Type B pancreatic cell (in vitro differentiated cells): ENCODE measurements around the gene RNU6-8. TPM values are rescaled to one million over a fixed set of nuclear protein-coding genes. Genes with fewer than 3 reads are reported as not detected.
A peak's percentile ranks its signal among the peaks of the same experiment; 100 is the strongest.

Experiments
- DNase-seq: peaks from one replicate; pipeline ENCODE4 v3.0.0; 2021; ENCODE audit warnings: mixed read lengths; ENCODE audit not compliant: unreplicated experiment; ENCODE audit errors: extremely low spot score
- H3K27ac Mint-ChIP-seq: 2 replicates; pipeline ENCODE4 v1.8.0; 2021; ENCODE audit warnings: mild to moderate bottlenecking, mixed read lengths
- H3K27me3 Mint-ChIP-seq: 2 replicates; pipeline ENCODE4 v1.8.0; 2021; ENCODE audit warnings: mixed read lengths
- H3K36me3 Mint-ChIP-seq: 2 replicates; pipeline ENCODE4 v1.8.0; 2021; ENCODE audit warnings: mixed read lengths
- H3K4me1 Mint-ChIP-seq: one replicate; pipeline ENCODE4 v1.8.0; 2021; ENCODE audit warnings: mixed read lengths; ENCODE audit not compliant: unreplicated experiment
- H3K4me3 Mint-ChIP-seq: 2 replicates; pipeline ENCODE4 v1.8.0; 2021; ENCODE audit warnings: mild to moderate bottlenecking, mixed read lengths
- H3K9me3 Mint-ChIP-seq: 2 replicates; pipeline ENCODE4 v1.8.0; 2021; ENCODE audit warnings: mixed read lengths
- long read RNA-seq: library from polyadenylated mRNA; unstranded; transcript quantifications from one replicate; pipeline ENCODE4 v2.0.0, GENCODE V29; 2020
- total RNA-seq: library from RNA; stranded (reverse); gene quantifications from 2 replicates; pipeline ENCODE4 v1.2.1, GENCODE V29; 2021; ENCODE audit warnings: low replicate concordance
- TF ChIP-seq, protein P1 (sequence below): fragments of 200-600 bp; sonication (generic); conservative IDR thresholded peaks from 2 replicates; pipeline ENCODE4 v1.5.0; 2021; ENCODE audit warnings: antibody characterized with exemption, mild to moderate bottlenecking

The RNU6-8 gene
- not detected in 2 replicates for total RNA-seq
- long read RNA-seq, result 0 reads

DNA sequence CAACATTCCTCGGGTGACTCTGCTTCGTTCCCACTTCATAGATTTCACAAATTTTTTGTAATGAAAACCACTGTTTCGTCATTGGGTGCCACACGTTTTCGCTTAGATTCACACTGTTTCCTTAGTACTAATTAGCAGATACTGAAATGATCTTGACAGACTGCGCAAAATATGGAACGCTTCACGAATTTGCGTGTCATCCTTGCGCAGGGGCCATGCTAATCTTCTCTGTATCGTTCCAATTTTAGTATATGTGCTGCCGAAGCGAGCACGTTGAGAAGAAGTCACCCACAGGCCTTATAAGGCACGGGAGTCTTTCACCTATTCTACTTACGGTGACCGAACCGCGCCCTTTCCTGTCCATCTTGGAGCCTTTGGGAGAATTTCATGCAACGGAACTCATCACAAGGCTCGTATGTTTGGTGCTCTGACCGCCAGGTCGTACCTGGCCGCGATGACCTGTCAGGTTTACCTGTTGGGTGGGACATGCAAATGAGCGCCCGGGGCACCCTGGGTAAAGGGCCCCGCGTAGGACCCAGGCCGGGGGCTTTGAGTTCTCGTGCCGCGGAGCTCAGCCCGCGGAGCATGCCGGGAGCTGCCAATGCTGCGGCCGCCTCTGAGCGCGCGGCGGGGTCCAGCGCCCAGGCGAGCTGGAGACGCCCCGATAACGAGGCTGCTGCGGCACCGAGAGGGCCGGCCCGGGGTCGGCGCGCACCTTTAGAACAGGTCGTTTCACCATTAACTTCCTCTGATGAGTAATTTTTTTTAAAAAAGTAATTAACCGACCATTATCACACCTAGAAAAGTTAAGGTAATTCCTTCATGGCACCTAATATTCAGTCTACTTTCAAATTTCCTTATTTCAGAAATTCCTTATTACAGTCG, at the start of gene RNU6-8:
TSS of gene RNU6-8 (minus strand) at position 272 of the 885 bp plus-strand sequence.
- Mint-ChIP-seq H3K27ac (peak within 1 kb of the TSS; percentile 99), H3K9me3 (no peaks in the 10 kb centered on the region), H3K27me3 (peaks cover 8% of the 10 kb centered on the region), H3K4me1 (peaks cover 3% of the 10 kb centered on the region), H3K36me3 (no peaks in the 10 kb centered on the region), H3K4me3 (peak within 1 kb of the TSS; percentile 94)
- TF ChIP-seq, protein P1, sequence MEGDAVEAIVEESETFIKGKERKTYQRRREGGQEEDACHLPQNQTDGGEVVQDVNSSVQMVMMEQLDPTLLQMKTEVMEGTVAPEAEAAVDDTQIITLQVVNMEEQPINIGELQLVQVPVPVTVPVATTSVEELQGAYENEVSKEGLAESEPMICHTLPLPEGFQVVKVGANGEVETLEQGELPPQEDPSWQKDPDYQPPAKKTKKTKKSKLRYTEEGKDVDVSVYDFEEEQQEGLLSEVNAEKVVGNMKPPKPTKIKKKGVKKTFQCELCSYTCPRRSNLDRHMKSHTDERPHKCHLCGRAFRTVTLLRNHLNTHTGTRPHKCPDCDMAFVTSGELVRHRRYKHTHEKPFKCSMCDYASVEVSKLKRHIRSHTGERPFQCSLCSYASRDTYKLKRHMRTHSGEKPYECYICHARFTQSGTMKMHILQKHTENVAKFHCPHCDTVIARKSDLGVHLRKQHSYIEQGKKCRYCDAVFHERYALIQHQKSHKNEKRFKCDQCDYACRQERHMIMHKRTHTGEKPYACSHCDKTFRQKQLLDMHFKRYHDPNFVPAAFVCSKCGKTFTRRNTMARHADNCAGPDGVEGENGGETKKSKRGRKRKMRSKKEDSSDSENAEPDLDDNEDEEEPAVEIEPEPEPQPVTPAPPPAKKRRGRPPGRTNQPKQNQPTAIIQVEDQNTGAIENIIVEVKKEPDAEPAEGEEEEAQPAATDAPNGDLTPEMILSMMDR, result no peak
- peak; percentile 93 for DNase-seq

DNA sequence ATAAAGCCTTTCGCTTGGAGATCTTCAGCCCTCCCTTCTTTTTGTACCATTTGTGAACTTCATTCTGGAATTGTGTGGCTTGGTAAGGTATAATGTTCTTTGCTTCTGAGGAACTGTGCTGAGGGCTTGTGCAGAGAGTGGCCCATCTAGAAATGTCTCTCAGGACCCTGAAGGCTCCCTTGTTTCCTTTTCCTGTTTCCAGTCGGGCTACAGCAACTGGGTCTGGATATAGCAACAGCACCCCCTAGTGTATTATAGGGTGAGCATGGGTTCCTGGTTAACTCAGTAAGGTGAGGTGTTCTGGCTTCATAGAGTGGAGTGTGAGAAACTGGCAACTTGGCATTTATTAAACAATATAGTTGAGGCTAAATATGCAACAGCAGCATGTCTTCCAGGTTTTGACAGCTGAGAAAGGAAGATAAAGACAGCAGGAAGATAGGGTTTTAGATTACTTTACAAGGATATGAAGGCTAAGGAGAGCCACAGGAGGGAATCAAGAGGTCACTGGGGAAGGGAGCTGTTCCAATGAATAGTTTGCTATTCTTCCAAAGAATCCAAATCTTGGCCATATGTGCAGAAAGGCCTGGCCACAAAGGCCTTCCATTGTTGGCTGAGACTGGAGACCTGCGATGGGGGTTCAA, 49.1 kb upstream of the RNU6-8 start:
- no peak for DNase-seq
- no peaks in the 10 kb centered on the region for H3K9me3 Mint-ChIP-seq
- H3K4me1 Mint-ChIP-seq, result peaks cover 3% of the 10 kb centered on the region

DNA sequence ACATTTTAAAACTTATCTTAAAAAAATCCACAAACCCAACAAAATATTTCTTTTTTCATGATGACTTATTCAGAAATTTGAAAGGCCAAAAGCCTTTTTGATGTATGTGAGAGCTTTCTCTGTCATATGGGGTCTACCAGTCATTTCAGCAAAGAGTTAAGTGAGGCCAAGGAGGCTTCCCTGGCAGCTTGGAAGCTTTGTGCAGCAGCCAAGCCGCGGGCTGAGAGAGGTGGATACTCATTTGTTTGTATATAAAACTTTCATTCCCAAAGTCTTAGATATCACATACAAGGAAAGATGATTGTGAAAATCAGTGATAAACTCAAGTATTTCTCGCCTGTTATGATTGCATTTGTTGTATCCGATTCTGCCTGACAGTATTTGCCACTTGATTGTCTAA, 48.5 kb upstream of the RNU6-8 start:
- Mint-ChIP-seq H3K9me3 (no peaks in the 10 kb centered on the region), H3K4me1 (peaks cover 3% of the 10 kb centered on the region), H3K27me3 (no peaks in the 10 kb centered on the region), H3K4me3 (no peak overlapping the region), H3K27ac (no peak overlapping the region), H3K36me3 (no peaks in the 10 kb centered on the region)
- TF ChIP-seq, protein P1, result no peak
- DNase-seq, result no peak

More for the DNA sequence above, 49.1 kb upstream of the RNU6-8 start:
- Mint-ChIP-seq H3K27me3 (no peaks in the 10 kb centered on the region), H3K4me3 (no peak overlapping the region), H3K36me3 (no peaks in the 10 kb centered on the region), H3K27ac (no peak overlapping the region)
- TF ChIP-seq, protein P1, result peak; percentile 90

DNA sequence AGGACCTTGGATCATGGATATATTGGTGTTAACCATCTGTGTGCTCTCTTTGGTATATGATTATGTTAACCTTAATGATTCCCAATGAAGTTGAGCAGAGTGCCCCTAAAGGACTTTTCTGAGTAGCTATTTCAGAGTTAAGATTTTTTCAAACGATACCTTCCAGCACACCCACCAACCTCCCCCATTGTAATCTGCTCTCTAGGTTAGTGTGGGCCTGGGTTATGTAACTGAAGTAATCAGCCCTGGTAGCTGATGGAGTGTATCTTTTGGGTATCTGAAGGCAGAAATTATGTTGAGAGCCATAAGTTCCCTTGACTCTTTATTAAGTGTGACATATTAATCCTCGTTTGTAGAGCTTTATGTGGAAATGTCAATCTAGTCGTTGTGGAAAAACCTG, 47.6 kb upstream of the RNU6-8 start:
- H3K4me3 Mint-ChIP-seq, result no peak overlapping the region
- no peaks in the 10 kb centered on the region for H3K36me3 Mint-ChIP-seq
- H3K9me3 Mint-ChIP-seq, result no peaks in the 10 kb centered on the region
- TF ChIP-seq, protein P1, result no peak
- no peaks in the 10 kb centered on the region for H3K27me3 Mint-ChIP-seq
- no peak overlapping the region for H3K27ac Mint-ChIP-seq
- peaks cover under 1% of the 10 kb centered on the region for H3K4me1 Mint-ChIP-seq
- no peak for DNase-seq

DNA sequence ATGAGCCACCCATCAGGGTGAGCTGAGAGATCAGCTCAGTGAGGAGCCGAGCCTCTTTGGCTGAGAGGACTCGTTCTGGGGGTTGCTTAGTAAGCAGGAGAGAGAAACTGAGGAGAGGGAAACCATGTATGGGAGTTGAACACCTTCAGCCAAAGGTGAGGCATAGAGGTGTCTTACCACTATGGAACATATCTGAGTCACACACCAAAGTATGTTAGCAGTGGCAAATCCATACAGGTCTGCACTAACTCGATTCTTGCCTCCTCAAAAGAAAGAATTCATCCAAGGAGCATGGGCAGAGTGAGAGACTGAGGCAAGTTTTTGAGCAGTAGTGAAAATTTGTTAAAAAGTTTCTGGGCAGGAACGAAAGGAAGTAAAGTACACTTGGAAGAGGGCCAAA, 46.7 kb upstream of the RNU6-8 start:
- DNase-seq, result no peak
- no peaks in the 10 kb centered on the region for H3K36me3 Mint-ChIP-seq
- no peaks in the 10 kb centered on the region for H3K4me1 Mint-ChIP-seq
- TF ChIP-seq, protein P1, result no peak
- no peaks in the 10 kb centered on the region for H3K27me3 Mint-ChIP-seq
- H3K4me3 Mint-ChIP-seq, result no peak overlapping the region
- peak overlapping the region; percentile 24 for H3K27ac Mint-ChIP-seq
- H3K9me3 Mint-ChIP-seq, result no peaks in the 10 kb centered on the region
